ENCODE results near the gene ZNF335.
"Not testable (repeated sequence)": the region's sequence is repeated elsewhere in the genome, so short reads cannot be mapped to it uniquely, and the experiment has no call there.

ZNF335 gene

GRCh38 chr20:45997187-45997586 is 25.2 kb upstream of the ZNF335 start:
- ATAC-seq: no peak
- TF ChIP-seq ZNF8 (CRISPR knock-in tag; IDR thresholded peaks at IDR 0.05): no peak
- no peak for TF ChIP-seq GLIS3 (CRISPR knock-in tag; IDR thresholded peaks at IDR 0.05)
- no peak for TF ChIP-seq ZNF565 (CRISPR knock-in tag; conservative IDR thresholded peaks at IDR 0.05; ENCODE audit: low read depth)
- TF ChIP-seq ISL1 (CRISPR knock-in tag; IDR thresholded peaks at IDR 0.05): no peak
- TF ChIP-seq BACH2 (CRISPR knock-in tag; IDR thresholded peaks at IDR 0.05; ENCODE audit: borderline replicate concordance): no peak
- no peak for TF ChIP-seq RARB (CRISPR knock-in tag; IDR thresholded peaks at IDR 0.05)
- TF ChIP-seq POU6F1 (CRISPR knock-in tag; IDR thresholded peaks at IDR 0.05; ENCODE audit: borderline replicate concordance, low read depth): no peak
- TF ChIP-seq CSRNP3 (CRISPR knock-in tag; IDR thresholded peaks at IDR 0.05): no peak
- TF ChIP-seq ESRRG (CRISPR knock-in tag; IDR thresholded peaks at IDR 0.05): no peak
- TF ChIP-seq TCF4 (CRISPR knock-in tag; IDR thresholded peaks at IDR 0.05; ENCODE audit: borderline replicate concordance): no peak
- TF ChIP-seq CREB5 (CRISPR knock-in tag; IDR thresholded peaks at IDR 0.05; ENCODE audit: low read depth): no peak
- no peak for TF ChIP-seq PPARA (CRISPR knock-in tag; IDR thresholded peaks at IDR 0.05; ENCODE audit: borderline replicate concordance)

- not testable (repeated sequence) for ATAC-seq
These were observed 23.6 kb upstream of the ZNF335 start for GRCh38 chr20:45995495-45996097.

GRCh38 chr20:45994761-45995493 is 22.9 kb upstream of the ZNF335 start:
- no peak for TF ChIP-seq ZNF565 (CRISPR knock-in tag; conservative IDR thresholded peaks at IDR 0.05; ENCODE audit: low read depth)
- TF ChIP-seq CSDC2 (CRISPR knock-in tag; IDR thresholded peaks at IDR 0.05): no peak
- no peak for TF ChIP-seq CREB5 (CRISPR knock-in tag; IDR thresholded peaks at IDR 0.05; ENCODE audit: low read depth)
- TF ChIP-seq TOX (CRISPR knock-in tag; IDR thresholded peaks at IDR 0.05; ENCODE audit: borderline replicate concordance): no peak
- no peak for TF ChIP-seq TSHZ2 (CRISPR knock-in tag; IDR thresholded peaks at IDR 0.05)
- TF ChIP-seq OSR1 (CRISPR knock-in tag; IDR thresholded peaks at IDR 0.05): no peak
- no peak for TF ChIP-seq POU6F1 (CRISPR knock-in tag; IDR thresholded peaks at IDR 0.05; ENCODE audit: borderline replicate concordance, low read depth)
- TF ChIP-seq GLIS3 (CRISPR knock-in tag; IDR thresholded peaks at IDR 0.05): no peak
- no peak for TF ChIP-seq ZNF70 (CRISPR knock-in tag; IDR thresholded peaks at IDR 0.05)
- TF ChIP-seq RARB (CRISPR knock-in tag; IDR thresholded peaks at IDR 0.05): no peak
- TF ChIP-seq PPARA (CRISPR knock-in tag; IDR thresholded peaks at IDR 0.05; ENCODE audit: borderline replicate concordance): no peak
- TF ChIP-seq ZFP3 (CRISPR knock-in tag; IDR thresholded peaks at IDR 0.05): no peak
- no peak for TF ChIP-seq SNAI2 (CRISPR knock-in tag; IDR thresholded peaks at IDR 0.05)
- TF ChIP-seq ISL1 (CRISPR knock-in tag; IDR thresholded peaks at IDR 0.05): no peak
- TF ChIP-seq PATZ1 (CRISPR knock-in tag; IDR thresholded peaks at IDR 0.05; ENCODE audit: borderline replicate concordance): no peak
- no peak for TF ChIP-seq TCF4 (CRISPR knock-in tag; IDR thresholded peaks at IDR 0.05; ENCODE audit: borderline replicate concordance)
- no peak for TF ChIP-seq BACH2 (CRISPR knock-in tag; IDR thresholded peaks at IDR 0.05; ENCODE audit: borderline replicate concordance)
- no peak for TF ChIP-seq ZC3H10 (CRISPR knock-in tag; IDR thresholded peaks at IDR 0.05)
- TF ChIP-seq ESRRG (CRISPR knock-in tag; IDR thresholded peaks at IDR 0.05): no peak
- TF ChIP-seq ZFP30 (CRISPR knock-in tag; IDR thresholded peaks at IDR 0.05): no peak
- no peak for ATAC-seq
